Activated T-helper 2 cell treated with anti-CD3 and anti-CD28 coated beads, Interferon-gamma antibody, Interleukin-2, Interleukin-4, amounts not matched to agents 10 μg/mL and 5 μg/mL and 100 μg/mL, durations not matched to agents 14 hours and 24 hours and 36 hours (primary cell): ENCODE results near the gene POU2AF1. TPM values are rescaled to one million over a fixed set of nuclear protein-coding genes. Genes with fewer than 3 reads are reported as not detected.

ENCODE experiments used
- DNase-seq: peaks from one replicate; pipeline ENCODE4 v3.0.0; 2021; ENCODE audit warnings: low spot score
- H3K27ac Mint-ChIP-seq: one replicate; pipeline ENCODE4 v1.8.0; 2021; ENCODE audit warnings: mixed read lengths
- H3K27me3 Mint-ChIP-seq: one replicate; pipeline ENCODE4 v1.8.0; 2021; ENCODE audit warnings: low read depth, mixed read lengths
- H3K36me3 Mint-ChIP-seq: one replicate; pipeline ENCODE4 v1.8.0; 2021; ENCODE audit warnings: low read depth, mixed read lengths
- H3K4me1 Mint-ChIP-seq: one replicate; pipeline ENCODE4 v1.8.0; 2021; ENCODE audit warnings: low read depth, mixed read lengths
- H3K4me3 Mint-ChIP-seq: one replicate; pipeline ENCODE4 v1.8.0; 2021; ENCODE audit warnings: low read depth, mild to moderate bottlenecking, moderate library complexity, mixed read lengths
- H3K9me3 Mint-ChIP-seq: one replicate; pipeline ENCODE4 v1.8.0; 2021; ENCODE audit warnings: mixed read lengths
- intact Hi-C: fragments of 100-400 bp; cut with micrococcal nuclease; formaldehyde crosslinking; loops from one replicate; pipeline ENCODE4 v1.15.1; 2023
- total RNA-seq: library from RNA; stranded (reverse); gene quantifications from 2 replicates; pipeline ENCODE4 v1.2.3, GENCODE V29; 2022

The POU2AF1 gene
- total RNA-seq, 1 donor from 2014 or later: 35.2 TPM

GRCh38 chr11:111336582-111337256, 42.4 kb downstream of the POU2AF1 start:
- Mint-ChIP-seq H3K4me1 (no peaks in the 10 kb centered on the region), H3K9me3 (peaks cover 9% of the 10 kb centered on the region), H3K27me3 (no peaks in the 10 kb centered on the region), H3K36me3 (peaks cover 4% of the 10 kb centered on the region), H3K4me3 (no peak overlapping the region), H3K27ac (no peak overlapping the region)
- intact Hi-C loops: no loop called here
- no peak for DNase-seq

DNA sequence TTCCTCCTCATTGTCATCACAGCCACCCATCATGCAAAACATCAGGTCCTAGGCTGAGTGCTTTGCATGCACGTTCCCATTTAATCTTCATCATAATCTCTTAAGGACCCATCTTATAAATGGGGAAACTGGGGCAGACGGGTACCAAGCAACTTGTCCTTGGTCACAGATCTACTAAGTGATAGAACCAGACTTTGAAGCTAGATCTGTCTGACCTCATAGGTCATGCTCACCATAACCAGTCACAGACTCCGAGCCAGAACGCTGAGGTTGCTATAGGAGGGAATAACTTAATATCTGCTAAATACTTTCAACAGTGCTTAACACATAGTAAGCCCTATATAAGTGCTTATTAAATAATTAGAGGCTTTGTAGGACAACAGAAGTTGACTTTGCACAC, 43.0 kb downstream of the POU2AF1 start:
- DNase-seq: no peak
- intact Hi-C loops: no loop called here
- Mint-ChIP-seq H3K9me3 (peaks cover 9% of the 10 kb centered on the region), H3K4me1 (no peaks in the 10 kb centered on the region), H3K4me3 (no peak overlapping the region), H3K36me3 (peaks cover 4% of the 10 kb centered on the region), H3K27ac (no peak overlapping the region), H3K27me3 (no peaks in the 10 kb centered on the region)

- Mint-ChIP-seq H3K9me3 (peaks cover 9% of the 10 kb centered on the region), H3K4me3 (no peak overlapping the region), H3K27ac (no peak overlapping the region), H3K4me1 (no peaks in the 10 kb centered on the region), H3K36me3 (peaks cover 4% of the 10 kb centered on the region), H3K27me3 (no peaks in the 10 kb centered on the region)
- intact Hi-C loops: no loop called here
- no peak for DNase-seq
These were observed 43.5 kb downstream of the POU2AF1 start for GRCh38 chr11:111335549-111335948.

GRCh38 chr11:111334532-111335502, 44.3 kb downstream of the POU2AF1 start:
- H3K4me1 Mint-ChIP-seq: no peaks in the 10 kb centered on the region
- DNase-seq: no peak
- peaks cover 4% of the 10 kb centered on the region for H3K36me3 Mint-ChIP-seq
- peaks cover 5% of the 10 kb centered on the region for H3K9me3 Mint-ChIP-seq
- no peak overlapping the region for H3K27ac Mint-ChIP-seq
- no peaks in the 10 kb centered on the region for H3K27me3 Mint-ChIP-seq
- intact Hi-C loops: no loop called here
- no peak overlapping the region for H3K4me3 Mint-ChIP-seq

DNA sequence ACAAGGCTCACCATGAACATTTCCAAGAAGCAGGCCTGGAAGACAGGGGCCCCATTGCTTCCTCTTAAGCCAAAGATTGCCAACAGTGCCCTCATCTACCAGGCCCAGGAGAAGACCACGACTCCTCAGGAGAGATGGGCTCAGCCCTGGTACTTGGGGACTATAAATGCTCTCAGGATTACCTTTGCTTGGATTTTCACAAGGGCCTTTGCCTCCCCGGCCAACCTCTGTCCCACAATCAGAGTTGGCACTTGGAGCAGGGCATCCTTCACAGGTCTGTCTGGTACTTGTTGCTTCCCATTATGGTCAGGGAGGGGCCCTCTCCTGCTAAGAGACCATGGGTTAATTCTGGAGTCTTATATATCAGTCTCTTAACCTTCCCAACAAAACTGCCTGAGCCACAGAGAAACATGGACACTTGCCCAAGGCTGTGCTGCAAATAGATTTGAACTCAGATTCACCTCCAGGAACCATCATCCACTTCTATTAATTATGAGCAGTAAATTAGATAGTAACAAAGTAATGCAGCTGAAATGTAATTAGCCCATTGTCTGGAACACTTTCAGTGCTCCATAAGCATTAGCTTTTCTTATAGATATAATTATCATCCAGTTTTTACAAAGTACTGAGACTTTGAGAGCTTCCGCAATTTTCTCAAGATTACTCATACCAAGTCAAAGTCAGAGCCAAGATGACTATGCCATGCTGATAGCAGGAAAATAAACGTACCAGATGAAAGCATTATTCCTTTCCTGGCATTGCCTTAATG, 47.2 kb downstream of the POU2AF1 start:
- H3K4me3 Mint-ChIP-seq: no peak overlapping the region
- H3K36me3 Mint-ChIP-seq: no peaks in the 10 kb centered on the region
- no peak overlapping the region for H3K27ac Mint-ChIP-seq
- no peaks in the 10 kb centered on the region for H3K27me3 Mint-ChIP-seq
- H3K4me1 Mint-ChIP-seq: no peaks in the 10 kb centered on the region
- intact Hi-C loops: no loop called here
- H3K9me3 Mint-ChIP-seq: no peaks in the 10 kb centered on the region
- DNase-seq: no peak

- intact Hi-C loops: no loop called here
- Mint-ChIP-seq H3K27ac (no peak overlapping the region), H3K4me3 (no peak overlapping the region), H3K27me3 (peaks cover 4% of the 10 kb centered on the region), H3K36me3 (no peaks in the 10 kb centered on the region), H3K9me3 (no peaks in the 10 kb centered on the region), H3K4me1 (no peaks in the 10 kb centered on the region)
- no peak for DNase-seq
These were observed 48.7 kb downstream of the POU2AF1 start for GRCh38 chr11:111330234-111330893.

GRCh38 chr11:111329306-111330204, 49.5 kb downstream of the POU2AF1 start:
- Mint-ChIP-seq H3K4me3 (no peak overlapping the region), H3K36me3 (no peaks in the 10 kb centered on the region)
- intact Hi-C loops: no loop called here

DNA sequence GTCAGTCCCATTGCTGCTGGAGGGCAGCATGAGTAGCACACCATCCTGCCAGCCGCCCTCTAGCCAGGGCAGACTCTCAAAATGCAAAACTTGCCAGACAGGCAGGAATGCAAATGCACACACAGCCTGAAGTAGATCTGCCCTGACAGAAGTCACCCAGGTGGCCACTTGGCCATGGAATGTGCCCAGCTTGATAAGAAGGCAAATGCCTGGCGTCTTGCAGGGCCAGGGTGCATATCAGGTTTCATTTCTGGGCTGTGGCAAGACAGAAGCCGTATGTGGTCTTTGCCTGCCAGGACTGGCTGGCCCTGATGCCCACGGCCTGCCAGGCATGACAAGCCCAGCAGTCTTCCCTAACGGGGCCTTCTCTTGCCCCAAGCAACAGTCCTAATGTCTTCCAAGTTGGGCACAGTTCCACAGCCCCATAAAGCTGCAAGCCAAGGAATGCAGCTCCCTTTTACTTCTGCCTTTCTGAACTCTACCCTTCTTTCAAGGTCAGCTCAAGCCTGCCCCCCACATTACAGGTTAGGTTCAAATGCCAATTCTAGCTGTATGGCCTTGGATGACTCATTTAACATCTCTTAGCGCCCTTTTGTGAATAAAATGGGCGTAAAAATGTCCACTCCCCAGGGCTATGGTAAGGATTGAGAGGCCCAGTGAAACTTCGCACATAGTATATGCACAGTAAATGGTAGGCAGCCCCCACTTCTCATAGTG, 51.0 kb downstream of the POU2AF1 start:
- intact Hi-C loops: no loop called here
- no peaks in the 10 kb centered on the region for H3K9me3 Mint-ChIP-seq
- no peaks in the 10 kb centered on the region for H3K4me1 Mint-ChIP-seq
- H3K4me3 Mint-ChIP-seq: no peak overlapping the region
- no peaks in the 10 kb centered on the region for H3K36me3 Mint-ChIP-seq
- no peak for DNase-seq
- H3K27me3 Mint-ChIP-seq: peaks cover 8% of the 10 kb centered on the region
- no peak overlapping the region for H3K27ac Mint-ChIP-seq

More at GRCh38 chr11:111329306-111330204, 49.5 kb downstream of the POU2AF1 start:
- DNase-seq: no peak
- Mint-ChIP-seq H3K4me1 (no peaks in the 10 kb centered on the region), H3K27ac (no peak overlapping the region), H3K9me3 (no peaks in the 10 kb centered on the region), H3K27me3 (peaks cover 6% of the 10 kb centered on the region)

DNA sequence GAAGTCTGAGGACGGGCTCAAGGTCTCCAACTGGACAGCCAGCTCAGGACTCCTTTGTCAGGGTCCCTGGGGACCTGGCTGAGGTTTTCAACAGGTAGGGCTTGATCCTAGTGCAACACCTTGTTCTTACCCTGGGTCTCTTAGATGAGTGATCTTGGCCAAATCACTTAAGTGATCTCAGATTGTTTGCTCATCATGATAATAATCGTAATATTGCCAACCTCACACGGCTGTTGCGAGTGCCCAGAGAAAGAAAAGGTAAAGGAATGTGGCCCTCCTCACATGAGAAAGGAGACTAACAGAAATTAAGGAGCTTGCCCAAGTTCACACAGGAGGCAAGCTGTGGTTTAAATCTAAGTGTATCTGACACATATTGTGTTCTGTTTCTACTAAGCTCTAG, 52.3 kb downstream of the POU2AF1 start:
- H3K27ac Mint-ChIP-seq: no peak overlapping the region
- no peak overlapping the region for H3K4me3 Mint-ChIP-seq
- no peaks in the 10 kb centered on the region for H3K9me3 Mint-ChIP-seq
- intact Hi-C loops: no loop called here
- no peak for DNase-seq
- no peaks in the 10 kb centered on the region for H3K36me3 Mint-ChIP-seq
- no peaks in the 10 kb centered on the region for H3K4me1 Mint-ChIP-seq
- H3K27me3 Mint-ChIP-seq: peaks cover 9% of the 10 kb centered on the region

DNA sequence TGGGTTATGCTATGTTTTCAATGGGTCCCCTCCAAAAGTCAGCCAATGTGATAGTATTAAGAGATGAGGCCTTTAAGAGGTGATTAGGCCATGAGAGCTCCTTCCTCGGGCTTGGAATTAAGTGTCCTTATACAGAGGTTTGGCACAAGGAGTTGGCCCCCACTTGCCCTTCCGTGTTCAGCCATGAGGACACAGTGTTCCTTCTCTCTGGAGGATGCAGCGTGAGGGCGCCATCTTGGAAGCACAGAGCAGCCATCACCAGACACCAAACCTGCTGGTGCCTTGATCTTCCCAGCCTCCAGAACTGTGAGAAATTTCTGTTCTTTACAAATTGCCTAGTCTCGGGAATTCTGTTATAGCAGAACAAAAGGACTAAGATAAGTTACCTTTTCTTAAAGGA, 53.8 kb downstream of the POU2AF1 start:
- Mint-ChIP-seq H3K27me3 (peaks cover 9% of the 10 kb centered on the region), H3K4me1 (no peaks in the 10 kb centered on the region), H3K9me3 (no peaks in the 10 kb centered on the region), H3K27ac (no peak overlapping the region), H3K4me3 (no peak overlapping the region), H3K36me3 (no peaks in the 10 kb centered on the region)
- intact Hi-C loops: no loop called here
- DNase-seq: no peak

DNA sequence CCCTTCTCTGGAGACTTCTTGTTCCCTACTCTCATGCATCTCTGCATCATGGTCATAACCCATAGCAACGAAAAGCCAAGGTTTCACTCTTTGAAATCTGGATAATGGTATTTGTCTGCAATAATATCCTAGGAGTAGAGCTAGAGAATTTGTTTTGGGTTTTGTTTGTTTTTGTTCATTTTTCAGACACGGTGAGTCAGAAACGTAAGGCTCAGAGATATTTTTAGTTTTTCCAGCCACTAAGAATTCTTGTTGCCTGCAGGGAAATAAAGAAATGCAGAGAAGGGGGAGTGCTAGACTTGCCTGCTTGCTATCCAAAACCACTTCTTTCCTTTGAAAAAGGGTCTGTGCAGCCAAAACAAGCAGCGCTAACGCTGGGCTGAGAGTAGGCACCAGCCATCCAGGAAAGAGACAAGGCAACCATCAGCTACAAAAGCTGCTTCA, 54.8 kb downstream of the POU2AF1 start:
- Mint-ChIP-seq H3K4me1 (no peaks in the 10 kb centered on the region), H3K9me3 (no peaks in the 10 kb centered on the region), H3K27me3 (peaks cover 9% of the 10 kb centered on the region), H3K4me3 (no peak overlapping the region), H3K36me3 (no peaks in the 10 kb centered on the region), H3K27ac (no peak overlapping the region)
- no peak for DNase-seq
- intact Hi-C loops: no loop called here
